HCT116 (cell line): ENCODE measurements around the gene WNT1. TPM values are rescaled to one million over a fixed set of nuclear protein-coding genes. Genes with fewer than 3 reads are reported as not detected.

Experiments used
- ATAC-seq: fragments of 200-7000 bp; cut with Tn5 transposase; 2 replicates; pipeline ENCODE4 v1.9.1; 2020; ENCODE audit warnings: mild to moderate bottlenecking, moderate library complexity
- BruUV-seq: library from RNA; stranded (reverse); fragments of 400-500 nt; replicated peaks from 2 replicates; lab custom pipeline; 2021; lab: Mats Ljungman, UMichigan
- CTCF ChIA-PET: fragments of 300-600 bp; sonication (Branson Sonifier 250); formaldehyde crosslinking; loops from one replicate; lab custom pipeline; 2021; ENCODE audit warnings: antibody characterized with exemption; lab: Charles Lee
- POLR2A ChIA-PET: fragments of 300-600, 350-600 bp; sonication (Branson Sonifier 250); formaldehyde crosslinking; loops from one replicate; lab custom pipeline; 2021; ENCODE audit warnings: antibody characterized with exemption; lab: Charles Lee
- RAD21 ChIA-PET, 2 experiments: fragments of 300-600 bp; sonication (Branson Sonifier 250); formaldehyde crosslinking; loops; one replicate each; lab custom pipeline; 2023; ENCODE audit warnings: low total read pairs in 2 of 2; ENCODE audit not compliant: uncharacterized antibody in 2 of 2, unreplicated experiment in 2 of 2, low non-redundant PET in 1 of 2; lab: Charles Lee
- DNase-seq: peaks from one replicate; pipeline ENCODE4 v3.0.0-alpha.2; 2010; ENCODE audit warnings: low read depth, low spot score
- H2AFZ ChIP-seq: fragments of 200-600 bp; shearing (Covaris generic), sonication (generic); 2 replicates; pipeline ENCODE4 v1.6.1; 2017; ENCODE audit warnings: low read depth, mixed run types, mixed read lengths, antibody characterized with exemption, low read length; ENCODE audit not compliant: poor library complexity, severe bottlenecking
- H3K27ac ChIP-seq: 2 replicates; pipeline ENCODE4 v1.5.1; 2012; ENCODE audit warnings: low read depth, low read length
- H3K27me3 ChIP-seq: fragments of 200-600 bp; sonication (generic); 2 replicates; pipeline ENCODE4 v1.6.1; 2016; ENCODE audit warnings: mixed run types, low read length, mixed read lengths; ENCODE audit not compliant: insufficient read depth
- H3K36me3 ChIP-seq, 2 experiments: fragments of 200-500 bp in 1 of 2; fragments of 200-600 bp in 1 of 2; sonication (Bioruptor generic) in 1 of 2; sonication (generic) in 1 of 2; 2 replicates each; pipeline versions ENCODE4 v1.5.1 to v1.6.1; 2014 to 2016; ENCODE audit warnings: low read length in 2 of 2, inconsistent platforms in 1 of 2, mixed read lengths in 1 of 2, mixed run types in 1 of 2; ENCODE audit not compliant: insufficient read depth in 2 of 2, control insufficient read depth in 1 of 2
- H3K4me1 ChIP-seq, 2 experiments: fragments of 200-600 bp in 1 of 2; sonication (generic) in 1 of 2; 2 replicates each; pipeline versions ENCODE4 v1.5.1 to v1.6.1; 2012 to 2017; ENCODE audit warnings: low read length in 2 of 2, inconsistent platforms in 1 of 2, mild to moderate bottlenecking in 1 of 2, mixed read lengths in 1 of 2, mixed run types in 1 of 2, moderate library complexity in 1 of 2; ENCODE audit not compliant: insufficient read depth in 2 of 2, control insufficient read depth in 1 of 2
- H3K4me2 ChIP-seq: fragments of 200-600 bp; sonication (generic); 2 replicates; pipeline ENCODE4 v1.6.1; 2017; ENCODE audit warnings: mixed run types, low read length, mixed read lengths
- H3K4me3 ChIP-seq, 2 experiments: fragments of 200-600 bp in 1 of 2; sonication (generic) in 1 of 2; replicated peaks in 1 of 2; 2 replicates each; pipeline ENCODE4 v1.5.1; 2011 to 2016; ENCODE audit warnings: low read length in 2 of 2, control low read depth in 1 of 2, low read depth in 1 of 2, mild to moderate bottlenecking in 1 of 2, mixed read lengths in 1 of 2, mixed run types in 1 of 2
- H3K79me2 ChIP-seq: fragments of 200-600 bp; sonication (generic); 2 replicates; pipeline ENCODE4 v1.6.1; 2017; ENCODE audit warnings: mild to moderate bottlenecking, mixed run types, low read length, moderate library complexity, mixed read lengths; ENCODE audit not compliant: insufficient read depth
- H3K9ac ChIP-seq: fragments of 200-600 bp; sonication (generic); 2 replicates; pipeline ENCODE4 v1.6.1; 2016; ENCODE audit warnings: low read length, mixed read lengths
- H3K9me2 ChIP-seq: fragments of 200-600 bp; sonication (generic), shearing (Covaris generic); 2 replicates; pipeline ENCODE4 v1.6.1; 2017; ENCODE audit warnings: mixed run types, mild to moderate bottlenecking, moderate library complexity; ENCODE audit not compliant: insufficient read depth
- H3K9me3 ChIP-seq, 2 experiments: fragments of 200-500 bp in 1 of 2; fragments of 200-600 bp in 1 of 2; sonication (Bioruptor generic) in 1 of 2; sonication (generic) in 1 of 2; 2 replicates each; pipeline ENCODE4 v1.6.1; 2014 to 2017; ENCODE audit warnings: low read length in 2 of 2, mixed read lengths in 2 of 2, inconsistent platforms in 1 of 2, low read depth in 1 of 2, mild to moderate bottlenecking in 1 of 2, mixed run types in 1 of 2, moderate library complexity in 1 of 2; ENCODE audit not compliant: control insufficient read depth in 1 of 2, insufficient read depth in 1 of 2
- H4K20me1 ChIP-seq: fragments of 200-600 bp; sonication (generic), shearing (Covaris generic); 2 replicates; pipeline ENCODE4 v1.6.1; 2017; ENCODE audit warnings: mixed run types, mild to moderate bottlenecking, moderate library complexity; ENCODE audit not compliant: insufficient read depth
- CBX3 ChIP-seq: IDR thresholded peaks from 2 replicates; pipeline ENCODE4 v1.6.1; 2012; ENCODE audit warnings: low read depth
- EGR1 ChIP-seq: IDR thresholded peaks from 2 replicates; pipeline ENCODE4 v1.6.1; 2012; ENCODE audit warnings: low read depth
- EZH2 ChIP-seq: fragments of 200-600 bp; sonication (generic); IDR thresholded peaks from 2 replicates; pipeline ENCODE4 v1.6.1; 2017; ENCODE audit warnings: antibody characterized with exemption, mixed run types
- EZH2phosphoT487 ChIP-seq: fragments of 200-600 bp; IDR thresholded peaks from 2 replicates; pipeline ENCODE4 v1.6.1; 2018; ENCODE audit warnings: antibody characterized with exemption, borderline replicate concordance
- JUND ChIP-seq: IDR thresholded peaks from 2 replicates; pipeline ENCODE4 v1.6.1; 2012
- POLR2A ChIP-seq: IDR thresholded peaks from 2 replicates; pipeline ENCODE4 v1.7.0; 2011; ENCODE audit warnings: borderline replicate concordance; ENCODE audit not compliant: insufficient read depth, insufficient read length; ENCODE audit errors: extremely low read depth
- POLR2AphosphoS5 ChIP-seq: IDR thresholded peaks from 2 replicates; pipeline ENCODE4 v1.6.1; 2011; ENCODE audit warnings: mild to moderate bottlenecking, low read depth, low read length, moderate library complexity
- RAD21 ChIP-seq: IDR thresholded peaks from 2 replicates; pipeline ENCODE4 v1.6.1; 2012; ENCODE audit warnings: low read depth, mild to moderate bottlenecking
- SIN3A ChIP-seq: IDR thresholded peaks from 2 replicates; pipeline ENCODE4 v1.6.1; 2012; ENCODE audit warnings: low read depth
- SRF ChIP-seq: IDR thresholded peaks from 2 replicates; pipeline ENCODE4 v1.6.1; 2012; ENCODE audit warnings: low read depth
- TCF7L2 ChIP-seq: IDR thresholded peaks from 2 replicates; pipeline ENCODE4 v1.7.0; 2011; ENCODE audit warnings: borderline replicate concordance, inconsistent platforms; ENCODE audit not compliant: insufficient read depth, insufficient read length; ENCODE audit errors: extremely low read depth
- ZFX ChIP-seq: fragments of 450-650 bp; IDR thresholded peaks from 2 replicates; pipeline ENCODE4 v1.6.1; 2017
- ZNF274 ChIP-seq: fragments of 200-500 bp; sonication (Bioruptor generic); IDR thresholded peaks from 2 replicates; pipeline ENCODE4 v1.6.1; 2014; ENCODE audit warnings: mild to moderate bottlenecking, low read depth, low read length, inconsistent platforms
- intact Hi-C: fragments of 100-400 bp; cut with micrococcal nuclease; formaldehyde crosslinking; loops from 2 replicates; pipeline ENCODE4 v1.10.0; 2022
- total RNA-seq: library from RNA; stranded (reverse); gene quantifications from one replicate; pipeline ENCODE4 v1.2.1, GENCODE V29; 2021; ENCODE audit not compliant: unreplicated experiment
- TF ChIP-seq, protein P1 (sequence below): IDR thresholded peaks from 2 replicates; pipeline ENCODE4 v1.6.1; 2012; ENCODE audit warnings: low read depth
- TF ChIP-seq, protein P2 (sequence below): IDR thresholded peaks from 2 replicates; pipeline ENCODE4 v1.6.1; 2011; ENCODE audit warnings: mild to moderate bottlenecking, low read length, moderate library complexity; ENCODE audit not compliant: insufficient replicate concordance; ENCODE audit errors: extremely low read depth
- TF ChIP-seq, protein P3 (sequence below): IDR thresholded peaks from 2 replicates; pipeline ENCODE4 v1.6.1; 2012

The WNT1 gene
- total RNA-seq, 1 experiment from 2014 or later, result not detected

DNA sequence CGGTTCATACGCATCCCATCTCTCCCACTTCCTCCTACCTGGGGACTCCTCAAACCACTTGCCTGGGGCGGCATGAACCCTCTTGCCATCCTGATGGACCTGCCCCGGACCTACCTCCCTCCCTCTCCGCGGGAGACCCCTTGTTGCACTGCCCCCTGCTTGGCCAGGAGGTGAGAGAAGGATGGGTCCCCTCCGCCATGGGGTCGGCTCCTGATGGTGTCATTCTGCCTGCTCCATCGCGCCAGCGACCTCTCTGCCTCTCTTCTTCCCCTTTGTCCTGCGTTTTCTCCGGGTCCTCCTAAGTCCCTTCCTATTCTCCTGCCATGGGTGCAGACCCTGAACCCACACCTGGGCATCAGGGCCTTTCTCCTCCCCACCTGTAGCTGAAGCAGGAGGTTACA lies 3.6 kb downstream of the WNT1 start:
- Histone ChIP-seq H3K27ac (no peak overlapping the region), H3K4me2 (no peak overlapping the region), H3K4me3 (no peak overlapping the region), H3K9me2 (no peaks in the 10 kb centered on the region), H3K36me3 (no peaks in the 10 kb centered on the region), H3K4me1 (peaks cover 3 to 19% of the 10 kb centered on the region in 2 experiments), H4K20me1 (no peaks in the 10 kb centered on the region), H3K9ac (no peak overlapping the region), H2AFZ (no peak overlapping the region), H3K9me3 (no peaks in the 10 kb centered on the region), H3K79me2 (no peaks in the 10 kb centered on the region), H3K27me3 (peaks cover 8% of the 10 kb centered on the region; the same call in 1 of the 2 replicates)
- TF ChIP-seq, protein P1, sequence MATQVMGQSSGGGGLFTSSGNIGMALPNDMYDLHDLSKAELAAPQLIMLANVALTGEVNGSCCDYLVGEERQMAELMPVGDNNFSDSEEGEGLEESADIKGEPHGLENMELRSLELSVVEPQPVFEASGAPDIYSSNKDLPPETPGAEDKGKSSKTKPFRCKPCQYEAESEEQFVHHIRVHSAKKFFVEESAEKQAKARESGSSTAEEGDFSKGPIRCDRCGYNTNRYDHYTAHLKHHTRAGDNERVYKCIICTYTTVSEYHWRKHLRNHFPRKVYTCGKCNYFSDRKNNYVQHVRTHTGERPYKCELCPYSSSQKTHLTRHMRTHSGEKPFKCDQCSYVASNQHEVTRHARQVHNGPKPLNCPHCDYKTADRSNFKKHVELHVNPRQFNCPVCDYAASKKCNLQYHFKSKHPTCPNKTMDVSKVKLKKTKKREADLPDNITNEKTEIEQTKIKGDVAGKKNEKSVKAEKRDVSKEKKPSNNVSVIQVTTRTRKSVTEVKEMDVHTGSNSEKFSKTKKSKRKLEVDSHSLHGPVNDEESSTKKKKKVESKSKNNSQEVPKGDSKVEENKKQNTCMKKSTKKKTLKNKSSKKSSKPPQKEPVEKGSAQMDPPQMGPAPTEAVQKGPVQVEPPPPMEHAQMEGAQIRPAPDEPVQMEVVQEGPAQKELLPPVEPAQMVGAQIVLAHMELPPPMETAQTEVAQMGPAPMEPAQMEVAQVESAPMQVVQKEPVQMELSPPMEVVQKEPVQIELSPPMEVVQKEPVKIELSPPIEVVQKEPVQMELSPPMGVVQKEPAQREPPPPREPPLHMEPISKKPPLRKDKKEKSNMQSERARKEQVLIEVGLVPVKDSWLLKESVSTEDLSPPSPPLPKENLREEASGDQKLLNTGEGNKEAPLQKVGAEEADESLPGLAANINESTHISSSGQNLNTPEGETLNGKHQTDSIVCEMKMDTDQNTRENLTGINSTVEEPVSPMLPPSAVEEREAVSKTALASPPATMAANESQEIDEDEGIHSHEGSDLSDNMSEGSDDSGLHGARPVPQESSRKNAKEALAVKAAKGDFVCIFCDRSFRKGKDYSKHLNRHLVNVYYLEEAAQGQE, result no peak
- TF ChIP-seq, protein P2, sequence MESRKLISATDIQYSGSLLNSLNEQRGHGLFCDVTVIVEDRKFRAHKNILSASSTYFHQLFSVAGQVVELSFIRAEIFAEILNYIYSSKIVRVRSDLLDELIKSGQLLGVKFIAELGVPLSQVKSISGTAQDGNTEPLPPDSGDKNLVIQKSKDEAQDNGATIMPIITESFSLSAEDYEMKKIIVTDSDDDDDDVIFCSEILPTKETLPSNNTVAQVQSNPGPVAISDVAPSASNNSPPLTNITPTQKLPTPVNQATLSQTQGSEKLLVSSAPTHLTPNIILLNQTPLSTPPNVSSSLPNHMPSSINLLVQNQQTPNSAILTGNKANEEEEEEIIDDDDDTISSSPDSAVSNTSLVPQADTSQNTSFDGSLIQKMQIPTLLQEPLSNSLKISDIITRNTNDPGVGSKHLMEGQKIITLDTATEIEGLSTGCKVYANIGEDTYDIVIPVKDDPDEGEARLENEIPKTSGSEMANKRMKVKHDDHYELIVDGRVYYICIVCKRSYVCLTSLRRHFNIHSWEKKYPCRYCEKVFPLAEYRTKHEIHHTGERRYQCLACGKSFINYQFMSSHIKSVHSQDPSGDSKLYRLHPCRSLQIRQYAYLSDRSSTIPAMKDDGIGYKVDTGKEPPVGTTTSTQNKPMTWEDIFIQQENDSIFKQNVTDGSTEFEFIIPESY, result no peak
- no peak for TF ChIP-seq ZNF274
- TF ChIP-seq SIN3A, result no peak
- TF ChIP-seq RAD21, result no peak
- TF ChIP-seq POLR2AphosphoS5, result no peak
- TF ChIP-seq EGR1, result no peak
- no peak for TF ChIP-seq CBX3
- TF ChIP-seq, protein P3, sequence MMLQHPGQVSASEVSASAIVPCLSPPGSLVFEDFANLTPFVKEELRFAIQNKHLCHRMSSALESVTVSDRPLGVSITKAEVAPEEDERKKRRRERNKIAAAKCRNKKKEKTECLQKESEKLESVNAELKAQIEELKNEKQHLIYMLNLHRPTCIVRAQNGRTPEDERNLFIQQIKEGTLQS, result no peak
- TF ChIP-seq ZFX, result no peak
- TF ChIP-seq SRF, result no peak
- no peak for TF ChIP-seq POLR2A
- TF ChIP-seq EZH2, result no peak
- no peak for TF ChIP-seq EZH2phosphoT487
- TF ChIP-seq JUND, result no peak
- TF ChIP-seq TCF7L2, result no peak
- intact Hi-C loops, result no loop called here
- RAD21 ChIA-PET, result no interaction called here
- CTCF ChIA-PET, result interaction anchor here (1.4 kb wide), 1 partner anchor 129 kb away, joined by 3 read pairs; no protein-coding TSS in a partner anchor
- no TSS peak for BruUV-seq
- POLR2A ChIA-PET, result no interaction called here
- ATAC-seq (no peak), DNase-seq (no peak)
